GM19438 (cell line): ENCODE measurements around the gene AUTS2.

Source experiments
- ATAC-seq: cut with Tn5 transposase; IDR thresholded peaks from one replicate; pipeline ENCODE4 v1.9.1; 2021; ENCODE audit warnings: low read depth; ENCODE audit not compliant: unreplicated experiment

The AUTS2 gene

DNA sequence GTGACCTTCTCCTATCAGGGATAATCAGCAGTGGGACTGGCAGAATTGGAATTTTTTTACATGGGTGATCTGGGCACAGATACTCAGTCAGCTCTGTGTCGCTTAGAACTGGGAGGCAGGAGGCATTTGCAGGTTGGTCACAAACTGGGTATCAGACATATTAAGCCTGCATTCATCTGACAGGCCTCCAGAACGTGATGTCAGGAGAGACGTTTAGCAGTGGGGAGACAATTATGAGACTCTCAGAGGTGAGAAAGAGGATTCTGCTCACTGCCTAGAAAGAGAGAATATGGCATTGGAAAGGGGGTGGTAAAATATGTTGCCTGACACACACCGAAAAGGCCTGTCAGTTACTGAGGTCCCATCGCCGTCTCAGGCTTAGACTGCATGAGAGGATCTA, 816.1 kb downstream of the AUTS2 start:
- no peak for ATAC-seq

DNA sequence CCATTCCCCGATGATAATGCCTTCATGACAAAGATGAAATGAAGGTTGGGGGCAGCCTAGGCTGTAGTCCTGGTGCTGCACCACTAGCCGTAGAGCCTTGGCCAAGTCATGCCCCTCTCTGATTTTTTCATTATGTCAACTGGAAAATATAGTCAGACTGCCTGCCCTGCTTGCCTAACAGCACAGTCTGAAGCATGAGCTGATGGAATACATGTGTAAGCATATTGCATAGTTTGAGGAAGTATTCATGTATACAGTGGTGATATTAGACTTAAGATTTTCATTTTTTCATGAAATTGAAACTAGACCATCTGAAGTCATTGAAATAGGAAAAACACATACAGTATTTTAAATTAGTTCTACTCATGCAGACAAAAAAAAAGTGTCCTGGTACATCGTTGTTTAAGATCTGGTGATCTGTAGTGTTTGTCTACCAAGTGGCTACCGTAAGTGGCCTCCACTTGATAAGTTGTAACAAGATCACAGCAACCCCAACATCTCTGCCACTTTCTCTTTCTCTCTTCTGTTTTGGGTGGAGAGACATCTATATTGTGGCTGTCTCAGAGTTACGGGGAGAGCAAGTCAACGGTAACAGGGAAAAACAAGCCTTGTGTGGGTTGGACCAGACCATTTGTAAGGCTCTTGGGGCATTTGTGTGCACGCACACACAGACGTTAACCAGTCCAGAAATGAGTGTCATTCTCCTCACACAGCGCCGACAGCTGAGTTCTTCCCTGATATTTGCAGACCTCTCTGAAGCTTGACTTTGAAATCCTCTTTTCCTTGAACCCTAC, 817.1 kb downstream of the AUTS2 start:
- peak; percentile 42 for ATAC-seq

DNA sequence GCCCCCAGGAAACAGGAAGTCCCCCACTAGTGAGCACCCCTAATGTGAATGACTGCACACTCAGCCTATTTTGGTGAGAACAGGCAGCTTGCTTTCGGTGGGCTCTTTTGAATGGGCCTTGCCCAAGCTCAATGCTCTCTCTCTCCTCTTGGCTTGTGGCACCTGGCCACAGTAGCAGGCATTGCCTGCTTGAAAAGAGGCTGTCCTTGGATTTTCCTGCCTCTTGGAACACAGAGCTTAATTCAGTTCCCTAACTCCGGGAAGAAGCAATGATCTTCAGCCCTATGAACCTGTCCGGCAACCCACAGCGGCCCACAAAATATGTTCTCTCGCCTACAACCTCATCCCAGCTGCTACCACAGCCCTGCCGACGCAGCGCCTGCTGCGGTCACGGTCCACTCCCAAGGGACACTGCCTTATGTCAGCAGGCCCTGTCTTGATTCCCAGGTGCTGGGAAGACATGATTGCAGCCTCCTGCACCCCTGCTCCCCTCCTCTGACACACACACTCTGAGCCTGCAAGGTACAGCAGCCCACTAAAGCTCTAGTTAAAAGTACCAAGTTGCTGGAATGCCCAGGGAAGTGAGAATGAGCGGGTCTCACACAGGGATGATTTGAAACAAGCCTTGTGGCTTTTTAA, 818.2 kb downstream of the AUTS2 start:
- ATAC-seq, result peak; percentile 69

DNA sequence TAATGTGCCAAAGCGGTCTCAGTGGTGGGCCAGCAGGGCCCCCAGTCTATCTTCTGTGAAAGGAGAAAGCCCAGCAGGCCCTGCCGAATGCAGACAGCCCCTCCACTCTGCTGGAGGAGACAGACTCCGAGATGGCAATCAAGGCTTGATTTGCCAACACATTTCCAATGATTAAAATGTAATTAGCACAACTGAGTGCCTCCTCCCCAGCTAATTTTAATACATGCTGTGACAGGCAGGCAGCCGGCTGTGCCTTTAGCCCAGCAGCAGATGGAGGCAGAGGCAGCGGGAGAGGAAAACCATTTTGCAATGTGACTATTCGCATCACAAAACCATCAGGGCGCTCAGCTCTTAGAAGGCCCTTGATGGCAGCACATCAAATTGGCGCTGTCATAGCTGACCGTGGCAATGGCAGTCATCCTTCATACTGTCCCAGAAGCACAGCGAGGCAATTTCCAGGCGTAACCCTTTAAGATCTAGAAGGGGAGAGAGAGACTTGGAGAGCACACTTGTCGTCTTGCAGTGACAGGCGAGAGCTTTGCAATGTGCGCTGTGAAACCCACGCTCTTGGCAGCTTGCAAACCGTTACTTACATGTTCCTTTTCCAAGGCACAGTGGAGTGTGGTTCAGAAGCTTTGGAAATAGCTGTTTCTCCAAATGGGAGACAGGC, 818.8 kb downstream of the AUTS2 start:
- ATAC-seq, result no peak

DNA sequence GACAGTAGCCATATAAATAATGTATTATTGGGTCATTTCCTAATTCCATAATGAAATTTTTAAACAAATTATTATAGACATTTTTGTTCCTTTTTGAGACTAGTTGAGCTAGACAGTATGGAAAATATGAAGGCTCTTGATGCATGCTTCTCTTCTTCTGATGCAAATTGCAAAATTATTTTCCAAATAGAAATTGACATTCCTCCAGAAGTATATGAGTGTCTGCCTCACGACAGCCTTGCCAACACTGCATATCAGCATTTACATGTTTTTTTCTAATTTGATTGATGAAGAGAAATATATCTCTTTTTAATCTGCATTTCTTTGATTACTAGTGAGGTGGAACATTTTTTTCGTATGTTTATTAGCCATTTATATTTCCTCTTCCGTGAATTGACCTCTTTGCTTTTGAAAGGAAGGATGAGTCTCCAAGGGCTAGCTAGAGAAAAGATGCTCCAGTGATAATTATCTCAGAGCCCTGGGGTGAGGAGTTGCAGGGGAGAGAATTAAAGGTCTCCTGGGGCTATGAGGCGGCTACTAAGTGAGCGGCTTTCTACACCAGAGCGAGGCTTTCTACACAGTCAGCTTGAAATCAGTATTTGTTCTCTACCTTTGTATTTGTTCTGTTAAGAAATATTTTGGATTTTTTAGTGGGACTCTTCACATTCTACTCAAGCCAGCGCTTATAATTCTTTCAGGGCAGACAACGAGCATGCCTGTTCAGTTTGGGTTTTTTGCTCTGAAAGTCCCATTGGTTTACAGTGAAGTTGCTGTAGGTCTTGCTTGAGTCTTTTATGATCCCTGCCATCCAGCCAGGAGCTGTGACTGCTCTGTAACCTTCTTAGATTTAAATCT, 821.5 kb downstream of the AUTS2 start:
- no peak for ATAC-seq

DNA sequence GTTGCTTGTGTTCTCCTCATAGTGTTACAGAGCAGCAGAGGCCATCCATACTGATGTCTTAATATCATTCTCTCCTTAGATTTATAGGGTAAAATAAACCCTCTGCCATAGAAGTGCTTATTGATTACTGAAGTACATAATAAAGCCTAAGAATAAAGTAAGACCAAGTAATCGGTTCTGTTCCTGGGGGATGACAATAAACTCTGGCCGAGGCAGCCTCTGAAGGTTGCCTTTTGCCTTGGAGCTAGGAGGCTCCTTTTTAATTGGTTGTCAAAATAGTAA, 822.0 kb downstream of the AUTS2 start:
- no peak for ATAC-seq

DNA sequence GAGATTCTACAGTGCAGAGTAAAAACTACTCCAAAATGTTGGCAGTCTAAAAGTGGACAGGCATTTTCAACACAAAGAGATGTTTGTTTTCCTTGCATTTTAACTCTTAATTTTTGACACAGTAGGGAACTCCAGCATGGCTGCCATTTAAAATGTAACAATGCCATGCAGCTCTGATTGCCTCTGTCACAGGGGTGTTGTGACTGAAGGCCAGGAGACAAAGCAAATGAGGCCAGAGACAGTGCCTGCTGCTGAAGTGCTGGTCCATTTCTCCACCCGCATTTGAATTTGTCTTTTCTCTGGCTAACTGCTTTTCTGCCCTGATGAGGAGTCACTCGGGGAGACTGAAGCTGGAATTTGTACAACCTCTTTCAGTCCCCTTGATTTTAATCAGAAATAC, 823.0 kb downstream of the AUTS2 start:
- ATAC-seq, result no peak

DNA sequence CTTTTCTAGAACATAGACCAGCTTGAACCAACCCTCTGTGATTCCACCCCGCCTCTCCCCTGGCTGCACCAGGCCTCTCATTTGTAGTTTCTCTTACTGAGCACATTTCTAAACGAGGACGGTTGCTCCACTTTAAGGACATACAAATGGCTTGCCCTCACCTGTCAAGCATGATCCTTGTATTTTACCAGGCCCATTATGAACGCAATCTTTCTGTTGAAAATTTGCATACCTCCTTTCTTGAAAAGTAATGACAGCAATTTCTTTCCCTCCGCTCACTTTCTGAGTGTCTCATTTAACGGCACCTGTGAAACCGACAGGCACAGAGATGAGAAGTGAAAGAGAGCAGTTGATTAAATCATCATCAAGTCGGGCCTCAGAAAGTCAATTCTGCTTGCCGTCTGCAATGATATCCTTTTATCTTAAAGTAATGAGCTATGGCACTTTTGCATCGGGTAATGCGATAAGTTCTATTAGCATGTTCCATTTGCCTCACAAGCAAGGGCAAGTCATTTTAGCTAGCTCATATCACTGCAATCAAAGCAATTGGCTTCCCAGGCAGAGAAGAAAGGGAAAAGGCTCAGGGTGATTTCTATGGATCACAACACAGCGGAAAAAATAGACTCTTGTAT, 828.1 kb downstream of the AUTS2 start:
- no peak for ATAC-seq

DNA sequence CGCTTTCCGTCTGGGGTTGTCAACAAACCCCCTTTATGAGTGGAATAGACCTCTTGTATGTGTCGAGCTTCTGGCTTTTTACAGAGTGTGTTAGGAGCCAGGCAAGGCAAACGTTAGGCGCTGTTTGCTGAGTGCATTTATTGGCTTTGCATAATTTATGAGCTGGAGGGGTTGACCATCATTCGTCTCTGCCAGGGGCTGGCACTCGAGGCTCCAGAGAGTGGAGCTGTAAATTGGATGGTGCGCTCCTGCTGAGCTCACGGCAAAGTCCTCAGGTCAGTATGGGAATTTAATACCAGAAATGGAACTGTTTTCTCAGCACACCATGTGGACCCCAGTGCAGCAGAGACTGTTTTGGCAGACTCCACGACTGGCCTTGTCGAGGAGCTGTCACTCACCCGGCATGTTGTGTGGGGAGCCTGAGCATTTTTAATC, 834.3 kb downstream of the AUTS2 start:
- no peak for ATAC-seq

DNA sequence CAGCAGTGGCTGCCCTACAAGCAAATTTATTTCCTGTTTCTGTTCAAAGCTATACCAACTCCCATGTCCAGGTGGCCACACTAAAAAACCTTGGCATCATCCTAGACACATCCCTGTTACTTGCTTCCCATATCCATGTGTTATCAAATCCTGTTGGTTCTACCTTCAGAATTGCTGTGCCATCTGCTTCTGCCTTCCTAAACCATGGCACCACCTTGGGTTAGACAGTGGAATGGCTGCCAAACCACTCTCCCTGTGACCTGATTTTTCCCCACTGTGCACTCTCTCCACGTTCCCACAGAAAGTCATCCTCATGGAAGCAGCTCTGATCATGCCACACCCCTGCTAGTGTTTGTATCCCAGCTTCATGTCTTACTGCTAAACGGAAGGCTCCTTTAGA, 836.1 kb downstream of the AUTS2 start:
- no peak for ATAC-seq

DNA sequence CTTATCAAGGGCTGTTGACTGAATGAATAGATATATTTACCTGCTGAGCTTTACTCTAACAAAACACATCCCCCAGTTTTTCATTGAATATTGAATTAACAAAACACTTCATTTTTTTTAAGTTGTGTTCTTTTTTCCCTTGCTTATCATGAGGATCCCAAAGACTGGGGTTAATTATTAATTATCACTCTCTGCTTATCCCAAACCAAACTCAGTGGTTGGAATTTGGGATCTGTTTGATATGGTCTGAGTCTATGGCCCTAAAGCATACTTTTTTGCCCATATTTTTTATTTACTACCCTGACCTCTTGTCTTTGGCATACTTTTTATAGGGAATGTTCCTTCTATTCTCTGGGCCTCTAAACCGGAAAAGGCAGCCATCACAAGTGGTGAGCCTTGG, 836.5 kb downstream of the AUTS2 start:
- ATAC-seq, result no peak

DNA sequence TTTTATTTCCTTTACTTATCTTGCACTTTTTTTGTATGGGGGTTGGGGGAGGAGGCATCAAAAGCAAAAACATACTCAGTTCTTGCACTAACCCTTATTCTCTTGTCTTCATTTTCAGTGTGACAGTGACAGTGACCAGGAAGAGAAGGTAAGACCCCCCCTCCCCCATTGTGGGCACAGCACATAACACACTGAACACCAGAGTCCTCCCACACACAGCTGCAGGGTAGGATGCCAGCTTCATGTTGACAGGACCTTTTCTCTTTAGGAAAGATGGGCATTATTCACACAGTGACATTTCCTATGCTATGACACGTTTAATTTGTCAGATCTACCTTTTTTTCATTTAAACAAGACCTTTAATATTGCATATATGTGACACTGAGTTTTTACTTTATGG, 837.4 kb downstream of the AUTS2 start:
- no peak for ATAC-seq

DNA sequence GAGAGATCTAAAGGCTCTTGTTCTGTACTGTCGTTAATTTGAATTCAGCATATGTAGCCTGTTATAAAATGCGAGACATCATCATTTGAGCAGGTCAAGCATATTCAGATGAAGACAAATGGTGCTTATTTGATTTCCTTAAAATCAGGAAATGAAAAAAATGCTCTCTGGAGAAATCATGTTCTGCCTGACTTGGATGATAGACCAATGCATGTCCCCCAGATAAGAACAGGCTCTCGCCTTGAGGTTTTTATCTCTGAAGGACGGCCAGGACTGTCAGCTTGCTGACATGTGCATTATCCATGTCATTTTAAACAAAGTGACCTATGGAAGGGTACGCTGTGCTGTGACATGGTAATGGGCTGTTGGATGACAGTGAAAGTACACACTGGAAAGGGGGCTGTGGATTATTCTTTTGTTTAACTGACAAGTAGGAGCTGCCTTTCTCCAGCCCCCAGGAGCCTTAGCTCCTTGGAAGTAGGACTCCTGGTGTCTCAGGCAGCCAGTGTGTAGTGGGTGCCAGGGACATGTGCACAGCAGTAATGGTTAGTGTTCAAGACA, 838.6 kb downstream of the AUTS2 start:
- ATAC-seq, result no peak

DNA sequence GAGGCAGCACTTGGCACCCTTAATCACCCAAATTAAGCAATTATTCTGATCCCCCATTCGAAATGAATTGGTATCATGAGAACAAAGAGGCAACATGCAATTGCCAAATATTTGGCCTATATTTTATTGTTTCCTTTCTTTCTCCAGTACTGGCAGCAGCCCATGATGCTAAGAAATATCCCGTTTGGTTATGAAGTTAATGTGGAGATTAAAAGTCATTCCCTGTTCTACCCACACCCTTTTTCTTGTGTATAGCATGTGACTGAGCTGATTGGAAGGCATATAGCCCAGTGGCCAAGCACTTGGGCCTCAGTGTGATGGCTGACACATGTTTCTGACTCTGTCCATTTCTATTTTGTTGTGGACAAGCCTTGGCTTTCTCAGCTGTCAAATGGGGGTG, 841.4 kb downstream of the AUTS2 start:
- ATAC-seq, result no peak

DNA sequence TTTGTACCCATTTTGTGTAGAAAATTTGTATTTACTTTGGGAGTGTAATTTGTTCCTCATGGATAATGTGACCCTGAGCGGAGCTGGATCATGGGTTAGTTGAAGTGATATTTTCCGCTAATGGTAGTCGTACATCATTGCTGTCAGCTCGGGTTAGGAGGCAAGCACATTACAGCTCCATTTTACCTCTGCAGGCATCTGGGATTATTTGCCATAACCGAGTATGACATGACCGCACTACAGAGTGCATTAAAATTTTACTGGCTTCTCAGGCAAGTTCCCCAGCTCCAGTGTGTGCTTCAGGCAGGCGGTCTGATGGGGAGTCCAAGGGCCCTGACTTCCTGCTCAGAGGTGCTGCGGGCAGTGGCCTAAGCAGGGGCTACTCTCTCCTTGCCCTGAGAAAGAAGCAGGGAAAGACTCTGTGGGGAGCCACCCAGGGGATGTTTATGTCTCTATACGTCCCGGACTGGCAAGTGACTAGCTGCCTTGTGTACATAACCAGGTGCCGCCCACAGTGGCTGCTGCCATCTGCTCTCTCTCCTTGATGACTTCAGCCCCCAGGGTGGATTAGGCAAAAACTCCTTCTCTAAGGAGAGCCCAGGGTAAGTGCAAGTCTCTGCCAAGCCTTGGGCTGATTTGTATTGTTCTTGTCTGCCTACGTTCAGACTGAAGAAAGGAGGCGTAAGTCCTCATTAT, 848.3 kb downstream of the AUTS2 start:
- no peak for ATAC-seq

DNA sequence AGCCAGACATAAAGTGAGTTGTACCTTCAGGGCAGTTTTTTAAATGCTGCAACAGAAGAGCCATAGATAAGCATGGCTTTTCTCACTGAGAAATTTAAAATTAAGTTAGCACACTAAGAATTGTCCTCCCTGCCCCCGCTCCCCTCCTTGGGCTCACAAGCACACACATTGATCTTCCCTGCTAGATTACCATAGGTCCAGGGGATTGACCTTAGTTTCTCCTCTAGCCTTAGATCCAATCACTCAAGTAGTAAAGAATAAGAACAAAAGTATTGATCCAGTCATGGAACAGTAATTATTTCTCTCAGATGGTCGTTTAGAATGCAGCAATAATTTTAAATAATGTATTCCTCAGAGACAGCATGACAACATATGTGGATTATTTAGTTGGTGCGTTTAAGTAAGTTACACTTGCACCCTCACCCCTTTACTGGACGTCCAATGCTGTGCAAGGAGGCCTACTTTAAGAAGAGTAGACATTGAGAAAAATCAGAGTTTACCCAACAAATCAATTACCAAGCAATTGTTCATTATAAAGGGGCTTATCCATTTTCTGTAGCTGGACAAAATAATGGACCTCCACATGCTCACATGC, 850.1 kb downstream of the AUTS2 start:
- ATAC-seq, result no peak

DNA sequence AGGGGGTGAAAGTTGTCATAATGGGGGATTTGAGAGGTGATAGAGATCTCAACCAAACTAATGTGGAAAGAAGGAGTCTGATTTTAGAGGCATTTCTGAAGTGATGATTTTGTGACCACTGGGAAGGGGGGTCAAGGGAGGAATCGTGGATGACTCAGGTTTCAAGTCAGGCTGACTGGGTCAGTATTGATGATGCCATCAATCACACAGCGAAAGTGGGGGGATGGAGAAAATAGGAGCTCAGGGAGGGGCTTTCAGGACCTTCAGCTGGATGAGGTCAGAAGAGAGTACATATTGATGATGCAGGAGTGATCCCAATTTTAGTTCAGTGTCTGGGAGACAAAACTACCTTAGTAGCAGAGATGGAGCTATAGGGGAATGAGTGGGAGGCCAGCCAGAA, 852.5 kb downstream of the AUTS2 start:
- ATAC-seq, result no peak

DNA sequence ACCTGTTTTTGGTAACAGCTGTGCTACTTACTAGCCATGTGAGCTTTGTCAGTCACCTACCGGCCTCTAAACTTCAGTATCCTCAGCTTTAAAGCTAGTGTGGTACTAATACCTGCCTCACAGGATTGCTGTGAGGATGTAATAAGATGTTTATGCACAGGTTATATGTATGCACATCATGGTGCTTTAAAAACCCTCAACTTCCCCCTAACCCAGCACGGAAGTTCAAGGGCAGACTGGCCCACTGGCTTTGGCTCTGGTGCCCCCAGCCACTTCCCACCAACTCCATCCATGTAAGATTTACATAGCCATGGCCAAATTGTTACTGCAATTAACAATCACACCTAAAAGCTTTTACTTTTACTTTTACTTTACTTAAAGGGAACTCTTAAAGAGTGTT, 857.6 kb downstream of the AUTS2 start:
- no peak for ATAC-seq

DNA sequence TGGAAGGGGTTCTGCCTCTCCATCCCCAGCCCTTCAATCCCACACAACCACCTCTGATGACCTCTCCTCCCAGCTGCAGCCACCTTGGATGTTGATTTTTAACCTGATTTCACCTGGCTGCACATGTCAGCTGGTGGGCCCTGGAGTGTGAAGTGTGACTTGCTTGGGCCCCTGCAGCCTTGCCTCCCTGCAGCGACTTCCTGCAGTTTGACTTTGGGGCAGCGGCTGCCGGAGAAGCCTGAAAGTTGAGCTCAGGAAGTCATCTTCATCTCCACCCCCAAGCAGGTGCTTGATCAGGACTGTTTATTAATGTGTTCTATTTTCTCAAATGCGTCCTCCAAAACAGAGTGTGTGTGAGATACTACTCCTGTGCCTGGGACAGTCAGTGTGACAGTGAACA, 858.4 kb downstream of the AUTS2 start:
- peak; percentile 57 for ATAC-seq
